T-helper 1 cell treated with Interleukin-12 subunit alpha and Interleukin-12 subunit beta and Interleukin-4 antibody, amounts not matched to agents 30 μg/mL and 1 μg/mL, for 36 hours (primary cell): Measurements from ENCODE around the gene CPNE2.
"Not testable (repeated sequence)": the region's sequence is repeated elsewhere in the genome, so short reads cannot be mapped to it uniquely, and the experiment has no call there.

Source experiments
- H3K27ac Mint-ChIP-seq: one replicate; pipeline ENCODE4 v1.8.0; 2021; ENCODE audit warnings: mild to moderate bottlenecking, mixed read lengths
- H3K27me3 Mint-ChIP-seq: one replicate; pipeline ENCODE4 v1.8.0; 2021; ENCODE audit warnings: low read depth, mixed read lengths
- H3K36me3 Mint-ChIP-seq: one replicate; pipeline ENCODE4 v1.8.0; 2021; ENCODE audit warnings: low read depth, mixed read lengths
- H3K4me1 Mint-ChIP-seq: one replicate; pipeline ENCODE4 v1.8.0; 2021; ENCODE audit warnings: low read depth, mixed read lengths
- H3K4me3 Mint-ChIP-seq: one replicate; pipeline ENCODE4 v1.8.0; 2021; ENCODE audit warnings: mild to moderate bottlenecking, moderate library complexity, mixed read lengths
- H3K9me3 Mint-ChIP-seq: one replicate; pipeline ENCODE4 v1.8.0; 2021; ENCODE audit warnings: mixed read lengths

The CPNE2 gene

GRCh38 chr16:57100445-57100844 lies 8.1 kb downstream of the CPNE2 start:
- H3K27me3 Mint-ChIP-seq: peaks cover 7% of the 10 kb centered on the region
- H3K4me3 Mint-ChIP-seq: no peak overlapping the region
- H3K27ac Mint-ChIP-seq: no peak overlapping the region
- H3K36me3 Mint-ChIP-seq: no peaks in the 10 kb centered on the region
- H3K9me3 Mint-ChIP-seq: no peaks in the 10 kb centered on the region
- peaks cover 12% of the 10 kb centered on the region for H3K4me1 Mint-ChIP-seq

GRCh38 chr16:57102888-57103851 lies 10.8 kb downstream of the CPNE2 start:
- no peaks in the 10 kb centered on the region for H3K36me3 Mint-ChIP-seq
- H3K4me1 Mint-ChIP-seq: peaks cover 21% of the 10 kb centered on the region
- H3K27me3 Mint-ChIP-seq: peaks cover 7% of the 10 kb centered on the region
- no peak overlapping the region for H3K27ac Mint-ChIP-seq
- H3K4me3 Mint-ChIP-seq: no peak overlapping the region
- H3K9me3 Mint-ChIP-seq: no peaks in the 10 kb centered on the region

GRCh38 chr16:57104706-57105105 lies 12.3 kb downstream of the CPNE2 start:
- Mint-ChIP-seq H3K4me3 (no peak overlapping the region), H3K27me3 (no peaks in the 10 kb centered on the region), H3K4me1 (peaks cover 18% of the 10 kb centered on the region), H3K27ac (no peak overlapping the region), H3K36me3 (no peaks in the 10 kb centered on the region), H3K9me3 (no peaks in the 10 kb centered on the region)

- H3K27me3 Mint-ChIP-seq: no peaks in the 10 kb centered on the region
- H3K4me1 Mint-ChIP-seq: peaks cover 18% of the 10 kb centered on the region
Measured at GRCh38 chr16:57105184-57105583, 12.8 kb downstream of the CPNE2 start.

GRCh38 chr16:57106767-57107166 lies 14.4 kb downstream of the CPNE2 start:
- H3K27ac Mint-ChIP-seq: no peak overlapping the region
- H3K36me3 Mint-ChIP-seq: no peaks in the 10 kb centered on the region
- H3K4me3 Mint-ChIP-seq: no peak overlapping the region
- H3K27me3 Mint-ChIP-seq: no peaks in the 10 kb centered on the region
- H3K9me3 Mint-ChIP-seq: no peaks in the 10 kb centered on the region
- H3K4me1 Mint-ChIP-seq: peaks cover 18% of the 10 kb centered on the region

More at GRCh38 chr16:57105184-57105583, 12.8 kb downstream of the CPNE2 start:
- Mint-ChIP-seq H3K9me3 (no peaks in the 10 kb centered on the region), H3K36me3 (no peaks in the 10 kb centered on the region), H3K27ac (no peak overlapping the region), H3K4me3 (no peak overlapping the region)

- no peaks in the 10 kb centered on the region for H3K27me3 Mint-ChIP-seq
- H3K4me3 Mint-ChIP-seq: no peak overlapping the region
- no peaks in the 10 kb centered on the region for H3K36me3 Mint-ChIP-seq
- H3K4me1 Mint-ChIP-seq: peaks cover 18% of the 10 kb centered on the region
- no peak overlapping the region for H3K27ac Mint-ChIP-seq
- no peaks in the 10 kb centered on the region for H3K9me3 Mint-ChIP-seq
Measured at GRCh38 chr16:57107321-57107922, 15.0 kb downstream of the CPNE2 start.

- Mint-ChIP-seq H3K36me3 (no peaks in the 10 kb centered on the region), H3K27me3 (no peaks in the 10 kb centered on the region), H3K27ac (no peak overlapping the region), H3K4me3 (no peak overlapping the region), H3K4me1 (peaks cover 18% of the 10 kb centered on the region), H3K9me3 (no peaks in the 10 kb centered on the region)
Measured at GRCh38 chr16:57108432-57108831, 16.0 kb downstream of the CPNE2 start.

- not testable (repeated sequence) for H3K27ac Mint-ChIP-seq, H3K27me3 Mint-ChIP-seq, H3K4me3 Mint-ChIP-seq, H3K36me3 Mint-ChIP-seq, H3K9me3 Mint-ChIP-seq
- H3K4me1 Mint-ChIP-seq: peaks cover 15% of the 10 kb centered on the region
Measured at GRCh38 chr16:57109259-57110105, 17.1 kb downstream of the CPNE2 start.

GRCh38 chr16:57110937-57111336 lies 18.6 kb downstream of the CPNE2 start:
- Mint-ChIP-seq H3K27me3 (no peaks in the 10 kb centered on the region), H3K4me3 (no peak overlapping the region), H3K36me3 (no peaks in the 10 kb centered on the region), H3K9me3 (no peaks in the 10 kb centered on the region), H3K27ac (no peak overlapping the region), H3K4me1 (peaks cover 8% of the 10 kb centered on the region)

GRCh38 chr16:57111420-57111819 lies 19.0 kb downstream of the CPNE2 start:
- H3K4me1 Mint-ChIP-seq: peaks cover 6% of the 10 kb centered on the region
- H3K4me3 Mint-ChIP-seq: no peak overlapping the region
- no peaks in the 10 kb centered on the region for H3K27me3 Mint-ChIP-seq
- H3K9me3 Mint-ChIP-seq: no peaks in the 10 kb centered on the region
- H3K27ac Mint-ChIP-seq: no peak overlapping the region
- H3K36me3 Mint-ChIP-seq: no peaks in the 10 kb centered on the region

GRCh38 chr16:57112403-57113041 lies 20.1 kb downstream of the CPNE2 start:
- no peaks in the 10 kb centered on the region for H3K9me3 Mint-ChIP-seq
- no peaks in the 10 kb centered on the region for H3K27me3 Mint-ChIP-seq

GRCh38 chr16:57113042-57113453 lies 20.7 kb downstream of the CPNE2 start:
- Mint-ChIP-seq H3K36me3 (no peaks in the 10 kb centered on the region), H3K9me3 (no peaks in the 10 kb centered on the region), H3K4me1 (no peaks in the 10 kb centered on the region), H3K4me3 (no peak overlapping the region), H3K27me3 (no peaks in the 10 kb centered on the region), H3K27ac (no peak overlapping the region)

More at GRCh38 chr16:57112403-57113041, 20.1 kb downstream of the CPNE2 start:
- Mint-ChIP-seq H3K4me3 (no peak overlapping the region), H3K36me3 (no peaks in the 10 kb centered on the region), H3K4me1 (peaks cover 2% of the 10 kb centered on the region), H3K27ac (no peak overlapping the region)

GRCh38 chr16:57113664-57114063 lies 21.3 kb downstream of the CPNE2 start:
- Mint-ChIP-seq H3K4me3 (no peak overlapping the region), H3K27me3 (no peaks in the 10 kb centered on the region), H3K36me3 (no peaks in the 10 kb centered on the region), H3K27ac (no peak overlapping the region), H3K9me3 (no peaks in the 10 kb centered on the region), H3K4me1 (no peaks in the 10 kb centered on the region)

GRCh38 chr16:57115168-57115513 lies 22.8 kb downstream of the CPNE2 start:
- Mint-ChIP-seq H3K4me1 (no peaks in the 10 kb centered on the region), H3K27ac (no peak overlapping the region), H3K36me3 (no peaks in the 10 kb centered on the region), H3K9me3 (no peaks in the 10 kb centered on the region), H3K4me3 (no peak overlapping the region), H3K27me3 (no peaks in the 10 kb centered on the region)
